GM18909 (cell line): Measurements from ENCODE around the gene PCDHA1.

ENCODE experiments used
- ATAC-seq: cut with Tn5 transposase; IDR thresholded peaks from one replicate; pipeline ENCODE4 v1.9.1; 2021; ENCODE audit warnings: mild to moderate bottlenecking; ENCODE audit not compliant: unreplicated experiment, poor library complexity

PCDHA1 gene

DNA sequence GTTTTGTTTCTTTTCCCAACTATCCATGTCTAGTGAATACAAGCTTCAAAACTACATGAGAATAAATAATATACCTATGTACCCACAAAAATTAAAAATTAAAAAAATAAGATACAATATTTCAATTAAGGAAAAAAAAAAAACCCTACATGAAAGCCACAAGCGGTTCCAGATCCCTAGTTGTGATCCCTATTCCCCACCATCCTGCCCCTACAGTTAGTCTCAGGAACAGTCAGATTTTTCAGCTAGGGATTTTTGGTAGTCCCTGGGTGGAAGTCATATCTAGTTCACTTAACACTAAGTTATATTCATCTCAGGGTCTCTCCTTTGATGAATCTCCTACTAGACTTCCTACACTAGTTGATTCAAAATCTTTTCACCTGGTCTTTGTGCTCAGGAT, 246.7 kb downstream of the PCDHA1 start:
- ATAC-seq = no peak

GRCh38 chr5:141039061-141039460, 253.1 kb downstream of the PCDHA1 start:
- no peak for ATAC-seq

GRCh38 chr5:141039517-141039916, 253.6 kb downstream of the PCDHA1 start:
- ATAC-seq = no peak

DNA sequence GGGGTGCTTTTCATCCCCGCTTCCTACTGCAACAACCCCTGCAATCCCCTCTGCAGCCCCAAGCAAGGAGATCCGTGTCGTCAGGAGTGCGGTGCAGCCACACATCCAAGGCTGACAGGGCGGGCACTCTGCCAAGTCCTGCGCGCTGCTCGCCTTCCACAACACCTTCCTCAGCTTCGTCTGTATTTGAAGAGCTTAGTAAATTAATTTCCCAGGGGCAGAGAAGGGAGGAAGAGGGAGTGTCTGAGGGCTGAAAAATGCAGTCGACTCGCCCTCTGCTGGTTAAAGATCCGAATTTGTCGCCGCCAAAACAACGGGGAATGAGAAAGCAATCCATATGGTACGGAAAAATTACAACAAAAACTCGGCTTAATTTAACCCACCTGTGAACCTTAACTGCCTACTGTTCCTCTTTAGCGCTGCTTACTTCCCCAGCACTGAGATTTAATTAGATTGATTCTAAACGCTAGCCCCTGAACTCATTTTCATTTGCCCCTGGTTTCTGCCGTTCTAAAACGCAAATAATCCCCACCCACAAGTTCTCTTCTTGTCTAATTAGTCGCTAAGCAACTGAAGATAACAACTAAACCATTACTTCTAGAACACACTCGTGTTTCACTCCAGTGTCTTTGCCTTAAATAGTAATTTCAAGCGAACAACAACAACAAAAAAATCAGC, 254.3 kb downstream of the PCDHA1 start:
- no peak for ATAC-seq

GRCh38 chr5:141040771-141041426, 255.0 kb downstream of the PCDHA1 start:
- peak; percentile 91 for ATAC-seq

DNA sequence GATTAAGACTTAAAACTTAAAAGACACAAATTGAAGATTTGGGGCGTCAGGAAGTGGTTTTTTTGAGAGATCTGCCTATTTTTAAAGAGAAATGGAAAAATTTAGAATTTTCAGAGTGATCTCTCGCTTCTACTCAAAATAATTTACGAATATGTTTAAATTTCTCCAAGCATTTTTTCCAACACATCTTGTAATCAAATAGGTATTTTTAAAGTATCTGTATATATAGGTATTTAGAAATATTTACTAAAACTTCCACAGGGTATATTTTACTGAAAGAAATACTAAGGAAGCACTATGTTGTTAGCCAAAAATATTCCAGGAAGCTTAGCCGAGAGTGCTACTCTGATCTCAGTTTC, 255.5 kb downstream of the PCDHA1 start:
- no peak for ATAC-seq

GRCh38 chr5:141042555-141042954, 256.6 kb downstream of the PCDHA1 start:
- no peak for ATAC-seq

DNA sequence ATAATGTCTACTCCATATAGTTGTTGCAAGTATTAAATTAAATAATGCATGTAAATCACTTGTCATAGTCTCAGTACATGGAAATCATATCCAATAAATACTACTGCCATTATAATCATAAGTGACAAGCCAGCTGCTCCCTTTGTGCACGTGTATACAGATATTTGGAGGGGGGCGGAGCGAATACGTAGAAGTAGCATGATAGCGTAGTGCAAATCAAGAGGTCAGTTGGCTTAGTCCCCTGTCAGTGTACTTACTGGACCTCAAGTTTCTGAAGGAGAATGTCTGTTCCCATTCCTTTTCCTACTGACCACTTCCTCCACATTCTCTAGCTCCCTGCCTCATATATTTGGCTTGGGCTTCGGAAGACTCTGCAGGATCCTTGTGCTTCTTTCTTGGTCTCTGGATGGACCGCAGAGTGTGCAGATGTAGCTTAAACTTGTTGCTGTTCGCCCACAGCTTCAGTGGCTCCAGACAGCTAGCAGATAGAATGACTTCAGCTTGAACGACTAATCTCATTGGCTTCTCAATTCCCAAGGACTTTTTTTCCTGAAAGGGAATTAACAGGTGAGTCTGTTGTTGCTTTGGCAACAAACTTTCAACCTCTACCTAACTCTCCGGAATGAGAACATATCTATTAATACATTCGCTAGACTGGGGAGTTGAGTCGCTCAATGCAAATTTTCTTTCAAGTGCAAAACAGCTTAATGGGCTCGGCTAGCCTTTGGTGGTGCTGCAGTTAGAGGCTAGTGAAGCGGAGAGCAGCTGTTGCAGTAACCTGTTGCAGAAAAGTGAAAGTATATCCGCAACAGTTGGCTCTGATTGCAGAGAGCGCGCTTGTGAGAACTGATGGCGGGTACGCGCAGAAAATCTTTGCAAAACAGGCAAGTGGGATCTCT, 264.9 kb downstream of the PCDHA1 start, which contains the start of gene PCDHB1:
TSS of gene PCDHB1 (plus strand) at position 753 of the 899 bp plus-strand sequence. CDS start at position 850, 97 bp downstream.
- no peak for ATAC-seq

DNA sequence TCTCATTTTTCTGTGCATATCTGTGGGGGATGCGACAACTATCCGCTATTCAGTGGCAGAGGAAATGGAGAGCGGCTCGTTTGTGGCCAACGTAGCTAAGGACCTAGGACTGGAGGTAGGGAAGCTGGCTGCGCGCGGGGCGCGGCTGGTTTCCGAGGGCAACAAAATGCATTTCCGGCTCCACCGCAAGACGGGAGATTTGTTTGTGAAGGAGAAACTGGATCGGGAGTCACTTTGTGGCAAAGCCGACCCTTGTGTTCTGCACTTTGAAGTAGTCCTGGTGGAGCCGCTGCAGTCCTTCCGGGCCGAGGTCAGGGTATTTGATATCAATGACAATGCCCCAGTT, 265.6 kb downstream of the PCDHA1 start:
- ATAC-seq = no peak
